Measurements from ENCODE around the gene BICD1.
"Not testable (repeated sequence)": the region's sequence is repeated elsewhere in the genome, so short reads cannot be mapped to it uniquely, and the experiment has no call there.

Gene BICD1

DNA sequence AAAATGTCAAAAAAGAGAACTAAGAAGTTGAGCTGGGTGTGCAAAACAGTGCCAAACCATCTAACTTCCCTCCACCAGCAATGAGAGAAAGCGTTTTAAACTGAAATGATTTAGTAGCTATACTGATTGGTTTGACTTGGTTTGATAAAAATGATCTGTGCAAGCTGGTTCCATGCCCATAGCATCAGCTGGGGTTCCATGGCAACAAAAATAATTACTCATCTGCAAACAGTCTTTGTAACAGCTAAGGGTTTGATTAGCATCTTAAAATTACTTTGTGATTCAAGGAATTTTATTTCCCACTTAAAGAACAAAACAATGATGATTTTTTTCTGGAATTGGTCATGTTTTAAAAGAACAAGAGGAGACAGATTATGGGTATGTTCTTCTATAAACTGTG, 15.0 kb upstream of the BICD1 start:
- in situ Hi-C loops (cut with MboI; ENCODE audit: low pct_unique_long_range_greater_than_20kb, low sequenced_read_pairs, unreplicated experiment) = no loop called here
- TF ChIP-seq, protein P1, sequence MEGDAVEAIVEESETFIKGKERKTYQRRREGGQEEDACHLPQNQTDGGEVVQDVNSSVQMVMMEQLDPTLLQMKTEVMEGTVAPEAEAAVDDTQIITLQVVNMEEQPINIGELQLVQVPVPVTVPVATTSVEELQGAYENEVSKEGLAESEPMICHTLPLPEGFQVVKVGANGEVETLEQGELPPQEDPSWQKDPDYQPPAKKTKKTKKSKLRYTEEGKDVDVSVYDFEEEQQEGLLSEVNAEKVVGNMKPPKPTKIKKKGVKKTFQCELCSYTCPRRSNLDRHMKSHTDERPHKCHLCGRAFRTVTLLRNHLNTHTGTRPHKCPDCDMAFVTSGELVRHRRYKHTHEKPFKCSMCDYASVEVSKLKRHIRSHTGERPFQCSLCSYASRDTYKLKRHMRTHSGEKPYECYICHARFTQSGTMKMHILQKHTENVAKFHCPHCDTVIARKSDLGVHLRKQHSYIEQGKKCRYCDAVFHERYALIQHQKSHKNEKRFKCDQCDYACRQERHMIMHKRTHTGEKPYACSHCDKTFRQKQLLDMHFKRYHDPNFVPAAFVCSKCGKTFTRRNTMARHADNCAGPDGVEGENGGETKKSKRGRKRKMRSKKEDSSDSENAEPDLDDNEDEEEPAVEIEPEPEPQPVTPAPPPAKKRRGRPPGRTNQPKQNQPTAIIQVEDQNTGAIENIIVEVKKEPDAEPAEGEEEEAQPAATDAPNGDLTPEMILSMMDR (IDR thresholded peaks at IDR 0.05; ENCODE audit: extremely low read depth, insufficient read depth, missing control alignments) = no peak
- DNase-seq (ENCODE audit: low spot score) = no peak

DNA sequence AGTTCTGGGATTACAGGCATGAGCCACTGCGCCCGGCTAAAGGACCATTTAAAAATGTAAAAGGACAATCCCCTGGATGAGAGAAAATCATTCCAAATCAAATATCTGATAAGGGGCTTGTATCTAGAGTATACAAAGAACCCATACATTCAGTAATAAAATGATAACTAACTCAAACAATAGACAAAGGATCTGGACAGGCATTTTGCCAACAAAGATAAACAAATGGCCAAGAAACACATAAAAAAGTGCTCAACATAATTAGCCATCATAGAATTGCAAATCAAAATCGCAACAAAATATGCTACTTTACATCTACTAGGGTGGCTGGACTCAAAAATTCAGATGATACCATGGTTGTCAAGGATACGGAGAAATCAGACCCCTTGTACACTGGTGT, 8.5 kb upstream of the BICD1 start:
- in situ Hi-C loops (cut with MboI; ENCODE audit: low pct_unique_long_range_greater_than_20kb, low sequenced_read_pairs, unreplicated experiment) = no loop called here
- TF ChIP-seq, protein P1 (IDR thresholded peaks at IDR 0.05; ENCODE audit: extremely low read depth, insufficient read depth, missing control alignments) = no peak
- no peak for DNase-seq (ENCODE audit: low spot score)

DNA sequence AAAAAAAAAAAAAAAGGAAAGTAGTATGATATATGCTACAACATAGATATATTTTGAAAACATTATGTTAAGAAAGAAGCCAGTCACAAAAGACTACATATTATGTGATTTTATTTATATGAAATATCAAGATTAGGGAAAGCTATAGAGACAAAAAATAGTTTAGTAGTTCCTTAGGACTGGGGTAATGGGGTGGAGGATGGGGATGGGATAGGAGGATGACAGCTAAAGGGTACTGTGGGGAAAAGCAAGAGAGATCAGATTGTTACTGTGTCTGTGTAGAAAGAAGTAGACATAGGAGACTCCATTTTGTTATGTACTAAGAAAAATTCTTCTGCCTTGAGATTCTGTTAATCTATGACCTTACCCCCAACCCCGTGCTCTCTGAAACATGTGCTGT, 7.4 kb upstream of the BICD1 start:
- in situ Hi-C loops (cut with MboI; ENCODE audit: low pct_unique_long_range_greater_than_20kb, low sequenced_read_pairs, unreplicated experiment); DNase-seq (ENCODE audit: low spot score): not testable (repeated sequence)

DNA sequence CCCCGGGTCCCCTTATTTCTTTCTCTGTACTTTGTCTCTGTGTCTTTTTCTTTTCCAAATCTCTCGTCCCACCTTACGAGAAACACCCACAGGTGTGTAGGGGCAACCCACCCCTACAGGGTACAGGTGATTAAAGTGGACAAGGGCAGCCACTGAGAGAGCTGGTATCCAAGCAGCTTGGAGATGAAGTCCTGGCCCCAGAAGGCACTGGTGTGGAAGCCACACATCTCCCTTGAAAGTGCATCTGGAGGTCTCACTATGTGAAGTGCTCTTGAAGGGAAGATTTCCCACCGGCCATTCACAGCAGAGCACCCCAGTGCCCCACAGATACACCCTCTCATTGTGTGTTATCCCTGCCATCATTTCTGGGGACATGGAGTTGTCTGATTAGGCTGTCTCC, 6.3 kb upstream of the BICD1 start:
- TF ChIP-seq, protein P1 (IDR thresholded peaks at IDR 0.05; ENCODE audit: extremely low read depth, insufficient read depth, missing control alignments) = no peak

DNA sequence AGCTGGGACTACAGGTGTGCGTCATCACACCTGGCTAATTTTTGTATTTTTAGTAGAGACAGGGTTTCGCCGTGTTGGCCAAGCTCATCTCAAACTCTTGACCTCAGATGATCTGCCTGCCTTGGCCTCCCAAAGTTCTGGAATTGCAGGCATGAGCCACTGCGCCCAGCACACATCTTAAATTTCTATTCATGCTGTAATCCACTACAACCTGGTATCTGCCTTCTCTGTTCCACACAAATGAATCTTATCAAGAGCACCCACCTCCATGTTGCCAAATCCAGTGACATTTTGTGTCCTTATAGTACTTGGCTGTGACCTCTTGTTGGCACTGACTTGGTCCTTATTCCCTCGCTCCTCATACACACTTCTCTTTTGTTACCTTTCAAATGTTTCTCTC, 5.8 kb upstream of the BICD1 start:
- DNase-seq (ENCODE audit: low spot score) = no peak
- TF ChIP-seq, protein P1 (IDR thresholded peaks at IDR 0.05; ENCODE audit: extremely low read depth, insufficient read depth, missing control alignments) = no peak
- in situ Hi-C loops (cut with MboI; ENCODE audit: low pct_unique_long_range_greater_than_20kb, low sequenced_read_pairs, unreplicated experiment) = loop anchor here (25.0 kb wide), 1 partner anchor 186 kb away; no protein-coding TSS in a partner anchor

More for the DNA sequence above, 6.3 kb upstream of the BICD1 start:
- in situ Hi-C loops (cut with MboI; ENCODE audit: low pct_unique_long_range_greater_than_20kb, low sequenced_read_pairs, unreplicated experiment) = loop anchor here (25.0 kb wide), 1 partner anchor 187 kb away; no protein-coding TSS in a partner anchor
- no peak for DNase-seq (ENCODE audit: low spot score)

DNA sequence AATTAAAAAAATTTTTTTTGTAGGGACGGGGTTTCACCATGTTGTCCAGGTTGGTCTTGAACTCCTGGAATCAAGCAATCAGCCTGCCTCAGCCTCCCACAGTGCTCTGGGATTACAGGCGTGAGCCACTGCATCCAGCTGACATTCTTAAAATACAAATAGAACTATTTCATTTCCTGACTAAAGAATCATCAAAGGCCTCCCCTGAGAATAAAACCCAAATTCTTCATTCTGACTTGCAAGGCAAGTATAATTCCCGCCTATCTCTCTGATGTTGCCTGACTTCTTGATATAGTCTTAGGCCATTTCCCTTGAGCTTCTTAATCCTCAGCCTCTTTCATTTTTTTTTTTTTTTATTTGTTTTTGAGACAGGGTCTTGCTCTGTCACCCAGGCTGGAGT, 4.4 kb upstream of the BICD1 start:
- TF ChIP-seq, protein P1 (IDR thresholded peaks at IDR 0.05; ENCODE audit: extremely low read depth, insufficient read depth, missing control alignments) = no peak
- DNase-seq (ENCODE audit: low spot score) = no peak
- in situ Hi-C loops (cut with MboI; ENCODE audit: low pct_unique_long_range_greater_than_20kb, low sequenced_read_pairs, unreplicated experiment) = loop anchor here (25.0 kb wide), 1 partner anchor 185 kb away; no protein-coding TSS in a partner anchor

DNA sequence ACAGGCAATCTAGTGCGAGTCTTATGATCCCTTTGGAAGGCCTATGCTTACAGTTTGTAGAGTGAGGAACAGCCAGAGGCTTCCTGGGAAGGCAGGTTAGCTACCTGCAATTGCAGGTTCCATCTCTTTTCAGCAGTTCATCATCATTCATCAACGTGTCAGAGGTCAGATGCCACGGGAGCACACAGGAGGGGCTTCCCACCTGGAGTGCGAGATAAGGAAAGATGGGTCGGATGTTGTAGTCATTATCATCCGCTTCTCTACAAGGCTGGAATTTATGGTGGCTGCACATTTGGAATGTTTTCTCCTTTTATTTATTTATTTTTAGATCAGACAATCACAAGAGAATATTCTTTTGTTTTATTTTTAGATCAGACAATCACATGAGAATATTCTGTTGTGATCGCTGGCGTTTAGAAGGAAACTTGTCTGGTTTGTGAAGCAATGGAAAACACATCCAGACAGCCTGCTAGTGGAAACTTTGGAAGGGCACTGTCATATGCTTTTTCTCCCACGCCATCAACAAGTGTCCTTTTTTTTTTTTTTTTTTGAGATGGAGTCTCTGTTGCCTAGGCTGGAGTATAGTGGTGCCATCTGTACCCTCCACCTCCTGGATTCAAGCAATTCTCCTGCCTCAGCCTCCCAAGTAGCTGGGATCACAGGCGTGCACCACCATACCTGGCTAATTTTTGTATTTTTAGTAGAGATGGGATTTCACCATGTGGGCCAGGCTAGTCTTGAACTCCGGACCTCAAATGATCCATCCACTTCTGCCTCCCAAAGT, 1.9 kb upstream of the BICD1 start:
- no peak for DNase-seq (ENCODE audit: low spot score)
- in situ Hi-C loops (cut with MboI; ENCODE audit: low pct_unique_long_range_greater_than_20kb, low sequenced_read_pairs, unreplicated experiment) = loop anchor here (25.0 kb wide), 1 partner anchor 183 kb away; no protein-coding TSS in a partner anchor
- TF ChIP-seq, protein P1 (IDR thresholded peaks at IDR 0.05; ENCODE audit: extremely low read depth, insufficient read depth, missing control alignments) = no peak
